K562 treated with DMSO at 1 percent for 48 hours (cell line): ENCODE measurements around the gene ZNF367. TPM values are rescaled to one million over a fixed set of nuclear protein-coding genes. Genes with fewer than 3 reads are reported as not detected.

ENCODE experiments used
- total RNA-seq: library from RNA; unstranded; fragments of 300-600 nt; gene quantifications from 2 replicates; pipeline ENCODE4 v1.2.3, GENCODE V29; 2022; ENCODE audit warnings: low replicate concordance; ENCODE audit errors: extremely low read depth

The ZNF367 gene
- not detected in 2 replicates for total RNA-seq

GRCh38 chr9:96418083-96418919, at the start of gene ZNF367:
Gene ZNF367 (minus strand): TSS chr9:96418370. CDS start chr9:96418032, 338 bp downstream.

GRCh38 chr9:96449845-96450612, 31.9 kb upstream of the ZNF367 start, which contains the start of gene HABP4:
Gene HABP4 (plus strand): TSS chr9:96450169. CDS start chr9:96450280, 111 bp downstream.

GRCh38 chr9:96383165-96383942, 34.8 kb downstream of the ZNF367 start, which contains the start of gene SLC35D2:
Gene SLC35D2 (minus strand): TSS chr9:96383711. CDS start chr9:96383634, 77 bp downstream.

Other genes with a start within 250 kb of the ZNF367 start
- gene HSD17B3, start 116.2 kb downstream of the ZNF367 start, total RNA-seq, result not detected in 2 replicates
- not detected in 2 replicates for gene SLC35D2, start 34.7 kb downstream of the ZNF367 start, total RNA-seq
- gene HABP4, start 31.8 kb upstream of the ZNF367 start, total RNA-seq, result not detected in 2 replicates
- gene CDC14B, start 201.5 kb upstream of the ZNF367 start, total RNA-seq, result not detected in 2 replicates
- not detected in 2 replicates for gene PRXL2C, start 236.9 kb upstream of the ZNF367 start, total RNA-seq